Activated T-cell treated with anti-CD3 and anti-CD28 coated beads, Interleukin-2, amount 50 U/mL, for 72 hours (primary cell): ENCODE measurements around the gene DRP2. TPM values are rescaled to one million over a fixed set of nuclear protein-coding genes. Genes with fewer than 3 reads are reported as not detected.
A peak's percentile ranks its signal among the peaks of the same experiment; 100 is the strongest.

ENCODE experiments used
- ATAC-seq, 2 donors: fragments of 150-1000 bp; cut with Tn5 transposase; replicated peaks in 1 of 2; 2 replicates each; pipeline ENCODE4 v1.10.0; 2021; ENCODE audit warnings: moderate library complexity in 2 of 2, mild to moderate bottlenecking in 1 of 2
- DNase-seq, 2 donors: peaks; one replicate each; pipeline ENCODE4 v3.0.0; 2021 to 2022; ENCODE audit warnings: mixed read lengths in 1 of 2
- H3K27ac Mint-ChIP-seq: one replicate; pipeline ENCODE4 v1.8.0; 2022; ENCODE audit warnings: mild to moderate bottlenecking, moderate library complexity, mixed read lengths
- H3K27me3 Mint-ChIP-seq: one replicate; pipeline ENCODE4 v1.8.0; 2022; ENCODE audit warnings: low read depth, mixed read lengths
- H3K36me3 Mint-ChIP-seq, 2 donors: one replicate each; pipeline ENCODE4 v1.8.0; 2022; ENCODE audit warnings: mixed read lengths in 2 of 2, mild to moderate bottlenecking in 1 of 2; ENCODE audit not compliant: insufficient read depth in 2 of 2
- H3K4me1 Mint-ChIP-seq: one replicate; pipeline ENCODE4 v1.8.0; 2022; ENCODE audit warnings: low read depth, mixed read lengths
- H3K4me3 Mint-ChIP-seq, 2 donors: one replicate each; pipeline ENCODE4 v1.8.0; 2022; ENCODE audit warnings: mild to moderate bottlenecking in 2 of 2, mixed read lengths in 2 of 2, moderate library complexity in 2 of 2
- H3K9me3 Mint-ChIP-seq, 2 donors: one replicate each; pipeline ENCODE4 v1.8.0; 2022; ENCODE audit warnings: mixed read lengths in 2 of 2
- total RNA-seq, 2 donors: library from RNA; stranded (reverse); gene quantifications; one replicate each; pipeline ENCODE4 v1.2.3, GENCODE V29; 2022

The DRP2 gene
- total RNA-seq, 2 donors from 2014 or later, result 0.86 to 1.2 TPM

DNA sequence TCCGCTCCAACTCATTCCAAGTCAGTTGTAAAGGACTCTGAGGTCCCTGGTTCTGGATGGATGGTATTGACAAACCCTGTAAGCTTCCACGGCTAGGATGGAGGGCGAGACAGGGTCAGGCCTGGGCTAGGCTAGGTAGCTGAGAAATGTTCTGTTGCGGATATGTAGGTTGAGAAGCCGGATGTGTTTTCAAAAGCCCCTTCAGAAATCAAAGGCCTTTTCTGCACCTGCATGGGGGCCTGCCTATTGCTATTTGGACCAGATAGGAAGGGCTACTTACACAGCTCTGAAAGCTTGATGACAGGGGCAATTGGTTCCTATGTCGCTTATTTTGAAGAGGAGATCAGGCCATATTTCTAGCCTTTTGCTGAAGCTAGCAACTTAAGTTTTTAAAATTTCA, 1.9 kb upstream of the DRP2 start:
- Mint-ChIP-seq H3K9me3 (no peaks in the 10 kb centered on the region), H3K36me3 (no peaks in the 10 kb centered on the region), H3K4me3 (no peak overlapping the region), H3K27ac (no peak overlapping the region), H3K4me1 (peaks cover 20% of the 10 kb centered on the region), H3K27me3 (peaks cover 32% of the 10 kb centered on the region)
- no peak for ATAC-seq
- DNase-seq, result no peak

DNA sequence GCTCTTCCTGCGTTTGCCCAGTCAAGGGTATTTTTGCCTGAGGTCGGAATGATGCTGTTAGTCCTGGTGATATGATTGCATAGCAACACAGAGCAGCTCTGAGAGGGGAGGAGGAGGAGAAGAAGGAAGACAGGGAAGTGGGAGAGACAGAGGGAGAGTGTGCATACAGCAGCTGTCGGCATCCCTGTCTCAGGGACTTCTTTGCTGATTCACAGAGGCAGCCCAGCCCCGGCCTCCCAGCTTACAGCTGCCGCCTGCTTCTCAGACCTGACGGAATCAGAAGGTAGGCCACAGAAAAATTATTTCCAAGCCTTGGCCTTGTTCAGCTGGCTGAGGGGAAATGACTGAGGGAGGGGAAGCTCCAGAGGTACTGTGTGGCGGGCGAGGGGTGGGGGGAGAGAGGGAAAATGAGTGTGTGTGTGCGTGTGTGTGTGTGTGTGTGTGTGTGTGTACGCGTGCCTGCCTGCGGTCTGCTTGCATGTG, 319 bp downstream of the DRP2 start:
- DNase-seq, result peak in 1 of 2 donors; percentile 8
- Mint-ChIP-seq H3K4me1 (peaks cover 20% of the 10 kb centered on the region), H3K27me3 (peaks cover 25% of the 10 kb centered on the region), H3K4me3 (peak overlapping the region in 1 of 2 donors; percentile 38), H3K9me3 (no peaks in the 10 kb centered on the region), H3K36me3 (no peaks in the 10 kb centered on the region), H3K27ac (no peak overlapping the region)
- peak in 1 of 2 donors; percentile 52 for ATAC-seq

DNA sequence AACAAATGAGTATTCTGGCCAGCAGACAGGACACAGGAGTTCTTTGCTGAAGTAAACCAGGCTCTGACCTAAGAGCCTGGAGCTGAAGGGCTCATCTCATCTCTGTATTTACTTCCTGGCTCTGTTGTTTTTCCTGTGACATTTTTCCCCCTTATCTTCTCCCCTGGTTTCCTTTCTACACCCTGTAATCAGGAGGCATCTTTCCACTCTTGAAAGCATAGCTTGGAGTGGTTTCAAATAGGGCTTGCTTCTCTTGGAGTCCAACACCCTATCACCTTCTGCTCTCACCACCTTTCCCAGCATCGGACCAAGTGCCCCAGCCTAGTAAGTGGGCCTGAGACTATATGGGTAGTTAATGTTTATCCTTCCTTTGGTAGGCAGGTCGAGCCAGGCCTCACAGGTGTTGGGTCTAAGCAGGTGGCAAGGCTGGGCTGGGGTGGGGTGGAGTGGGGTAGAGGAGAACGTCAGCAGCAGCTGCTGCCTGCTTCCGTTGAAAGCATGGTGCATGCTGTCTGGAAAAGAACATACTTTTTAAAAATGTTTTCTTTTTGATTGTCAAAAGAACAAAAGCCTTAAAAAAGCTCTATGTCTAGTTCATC, 1.2 kb downstream of the DRP2 start:
- no peak overlapping the region for H3K4me3 Mint-ChIP-seq
- ATAC-seq (no peak), DNase-seq (no peak)
- no peaks in the 10 kb centered on the region for H3K36me3 Mint-ChIP-seq
- H3K27me3 Mint-ChIP-seq, result peaks cover 25% of the 10 kb centered on the region
- peaks cover 20% of the 10 kb centered on the region for H3K4me1 Mint-ChIP-seq
- no peak overlapping the region for H3K27ac Mint-ChIP-seq
- no peaks in the 10 kb centered on the region for H3K9me3 Mint-ChIP-seq

DNA sequence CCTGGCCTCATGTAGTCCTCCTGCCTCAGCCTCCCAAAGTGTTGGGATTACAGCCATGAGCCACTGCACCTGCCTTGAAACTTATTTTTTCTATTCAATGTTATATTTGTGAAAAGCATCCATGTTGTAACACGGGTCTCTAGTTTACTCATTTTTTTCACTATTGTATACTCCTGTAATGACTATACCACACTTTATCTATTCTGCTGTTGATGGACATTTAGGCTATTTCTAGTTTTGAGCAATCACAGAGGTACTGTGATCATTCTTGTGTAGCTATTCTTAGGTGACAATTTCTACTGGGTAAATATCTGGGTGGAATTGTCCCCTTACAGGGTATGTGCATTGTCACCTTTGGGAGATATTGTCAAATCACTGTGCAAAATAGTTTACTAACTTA, 3.6 kb downstream of the DRP2 start:
- no peak for DNase-seq
- no peak overlapping the region for H3K4me3 Mint-ChIP-seq
- ATAC-seq, result no peak
- H3K27ac Mint-ChIP-seq, result no peak overlapping the region
- H3K36me3 Mint-ChIP-seq, result no peaks in the 10 kb centered on the region
- no peaks in the 10 kb centered on the region for H3K9me3 Mint-ChIP-seq
- peaks cover 20% of the 10 kb centered on the region for H3K4me1 Mint-ChIP-seq
- H3K27me3 Mint-ChIP-seq, result peaks cover 18% of the 10 kb centered on the region

DNA sequence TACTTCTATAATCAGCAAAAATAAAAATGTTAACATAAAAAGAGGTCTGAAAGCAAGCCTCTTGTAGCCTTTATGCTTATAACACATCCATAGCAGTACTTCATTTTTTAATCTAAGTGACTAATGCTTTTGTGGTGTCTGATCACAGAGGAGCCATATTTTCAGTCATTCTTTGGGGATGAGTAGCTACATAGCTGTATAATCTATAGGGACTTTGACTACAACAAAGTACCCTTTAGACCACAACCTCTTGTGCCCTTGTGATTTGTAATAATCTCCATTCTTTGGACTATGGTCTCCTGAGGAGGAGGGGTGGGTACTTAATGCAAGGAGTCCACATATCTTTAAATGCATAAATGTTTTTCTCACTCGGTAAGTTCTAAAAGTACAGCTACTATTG, 9.6 kb downstream of the DRP2 start:
- H3K27ac Mint-ChIP-seq, result no peak overlapping the region
- H3K9me3 Mint-ChIP-seq, result no peaks in the 10 kb centered on the region
- no peaks in the 10 kb centered on the region for H3K36me3 Mint-ChIP-seq
- no peaks in the 10 kb centered on the region for H3K4me1 Mint-ChIP-seq
- H3K4me3 Mint-ChIP-seq, result no peak overlapping the region
- DNase-seq (no peak), ATAC-seq (peak; percentile 25 to 43)
- H3K27me3 Mint-ChIP-seq, result peaks cover 12% of the 10 kb centered on the region

DNA sequence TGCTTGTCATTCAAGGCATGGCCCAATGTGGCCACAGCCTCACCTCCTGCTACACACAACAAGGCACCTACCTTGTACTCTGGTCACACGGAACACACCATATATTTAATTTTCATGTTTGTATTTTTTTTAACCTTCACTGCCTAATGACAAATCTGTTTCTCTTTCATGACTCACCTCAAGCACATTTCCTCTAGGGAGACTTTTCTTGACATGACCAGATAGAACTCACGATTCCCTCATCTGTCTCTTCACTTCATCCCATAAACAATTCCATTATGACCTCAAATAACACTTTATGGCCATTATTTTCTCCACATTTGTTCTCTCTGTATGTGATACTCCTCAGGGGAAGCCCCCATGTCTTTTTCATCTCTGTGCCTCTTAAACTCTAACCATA, 11.1 kb downstream of the DRP2 start:
- Mint-ChIP-seq H3K36me3 (no peaks in the 10 kb centered on the region), H3K9me3 (no peaks in the 10 kb centered on the region), H3K4me1 (no peaks in the 10 kb centered on the region), H3K4me3 (no peak overlapping the region), H3K27ac (no peak overlapping the region), H3K27me3 (peaks cover 21% of the 10 kb centered on the region)
- DNase-seq (no peak), ATAC-seq (no peak)

DNA sequence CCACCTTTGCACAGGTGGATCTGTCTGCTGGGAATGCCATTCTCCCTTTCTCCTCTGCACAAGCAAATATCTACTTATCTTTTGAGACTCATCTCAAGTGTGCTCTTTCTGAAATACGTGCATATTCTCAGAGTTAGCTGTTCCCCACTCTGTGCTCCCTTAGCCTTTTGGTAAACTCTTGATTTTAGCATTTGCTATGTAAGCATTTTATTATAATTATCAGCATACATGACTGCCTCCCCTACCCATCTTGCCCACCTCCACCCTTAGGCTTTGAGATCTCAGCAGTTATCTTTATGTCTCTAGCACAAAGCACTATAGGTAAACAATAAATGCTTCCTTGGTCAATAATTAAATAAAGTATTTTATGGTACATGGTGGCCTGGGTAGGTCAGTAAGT, 11.5 kb downstream of the DRP2 start:
- Mint-ChIP-seq H3K4me3 (no peak overlapping the region), H3K36me3 (no peaks in the 10 kb centered on the region), H3K27me3 (peaks cover 21% of the 10 kb centered on the region), H3K27ac (no peak overlapping the region), H3K4me1 (no peaks in the 10 kb centered on the region), H3K9me3 (no peaks in the 10 kb centered on the region)
- ATAC-seq (no peak), DNase-seq (no peak)

DNA sequence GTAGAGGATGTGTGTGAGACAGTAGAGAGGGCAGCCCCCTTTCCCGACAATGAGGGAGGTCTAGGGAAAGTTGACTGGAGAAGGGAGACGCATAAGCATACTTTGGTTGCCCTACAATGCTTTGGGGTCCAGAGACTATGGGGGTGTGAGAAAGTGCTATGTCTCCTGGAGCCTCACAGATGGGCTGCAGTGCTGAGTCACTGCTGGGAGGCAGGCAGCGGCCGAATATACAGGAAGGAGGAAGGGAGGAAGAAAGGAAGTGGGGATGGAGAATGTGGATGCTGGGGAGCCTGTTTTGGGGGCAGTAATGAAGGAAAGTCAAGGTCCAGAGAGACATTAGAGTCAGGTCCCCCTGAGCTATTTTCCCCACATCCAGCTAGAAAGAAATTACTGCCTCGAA, 12.7 kb downstream of the DRP2 start:
- Mint-ChIP-seq H3K9me3 (no peaks in the 10 kb centered on the region), H3K4me1 (no peaks in the 10 kb centered on the region), H3K27me3 (peaks cover 26% of the 10 kb centered on the region), H3K4me3 (no peak overlapping the region), H3K36me3 (no peaks in the 10 kb centered on the region), H3K27ac (no peak overlapping the region)
- no peak for ATAC-seq
- DNase-seq, result no peak

DNA sequence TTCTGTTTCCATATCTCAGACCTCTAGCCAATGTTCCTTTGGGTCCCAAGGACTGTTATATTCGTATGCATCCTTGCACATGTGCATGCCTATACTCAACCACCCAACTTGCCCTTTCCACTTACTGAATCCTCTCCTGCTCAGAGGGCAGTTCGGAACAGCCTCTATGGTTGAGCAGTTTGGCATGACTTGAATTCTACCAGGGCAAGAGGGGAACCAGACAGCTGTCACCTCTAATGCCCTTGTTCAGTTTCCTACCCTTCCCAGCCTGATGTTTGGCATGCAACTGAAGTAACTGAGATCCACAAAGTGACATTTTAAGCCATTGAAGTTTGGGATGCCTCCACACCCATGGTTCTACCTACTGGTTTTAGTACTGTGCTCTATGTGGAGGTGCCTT, 17.5 kb downstream of the DRP2 start:
- Mint-ChIP-seq H3K4me1 (no peaks in the 10 kb centered on the region), H3K9me3 (no peaks in the 10 kb centered on the region), H3K27ac (no peak overlapping the region), H3K4me3 (no peak overlapping the region), H3K27me3 (peaks cover 16% of the 10 kb centered on the region), H3K36me3 (no peaks in the 10 kb centered on the region)
- no peak for ATAC-seq
- no peak for DNase-seq

DNA sequence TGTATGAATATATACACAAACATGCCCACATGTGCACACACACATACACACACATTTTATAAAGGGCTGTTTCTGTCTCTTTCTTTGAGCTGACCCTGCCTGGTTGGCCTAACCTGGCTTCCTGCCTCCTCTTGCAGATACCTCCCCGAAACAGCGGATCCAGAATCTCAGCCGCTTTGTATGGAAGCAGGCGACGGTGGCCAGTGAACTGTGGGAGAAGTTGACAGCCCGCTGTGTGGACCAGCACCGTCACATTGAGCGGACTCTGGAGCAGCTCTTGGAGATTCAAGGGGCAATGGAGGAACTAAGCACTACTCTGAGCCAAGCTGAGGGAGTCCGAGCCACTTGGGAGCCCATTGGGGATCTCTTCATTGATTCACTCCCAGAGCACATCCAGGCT, 21.9 kb downstream of the DRP2 start:
- no peaks in the 10 kb centered on the region for H3K36me3 Mint-ChIP-seq
- ATAC-seq (no peak), DNase-seq (no peak)
- peaks cover 13% of the 10 kb centered on the region for H3K27me3 Mint-ChIP-seq
- no peaks in the 10 kb centered on the region for H3K4me1 Mint-ChIP-seq
- H3K27ac Mint-ChIP-seq, result no peak overlapping the region
- no peak overlapping the region for H3K4me3 Mint-ChIP-seq
- H3K9me3 Mint-ChIP-seq, result no peaks in the 10 kb centered on the region

DNA sequence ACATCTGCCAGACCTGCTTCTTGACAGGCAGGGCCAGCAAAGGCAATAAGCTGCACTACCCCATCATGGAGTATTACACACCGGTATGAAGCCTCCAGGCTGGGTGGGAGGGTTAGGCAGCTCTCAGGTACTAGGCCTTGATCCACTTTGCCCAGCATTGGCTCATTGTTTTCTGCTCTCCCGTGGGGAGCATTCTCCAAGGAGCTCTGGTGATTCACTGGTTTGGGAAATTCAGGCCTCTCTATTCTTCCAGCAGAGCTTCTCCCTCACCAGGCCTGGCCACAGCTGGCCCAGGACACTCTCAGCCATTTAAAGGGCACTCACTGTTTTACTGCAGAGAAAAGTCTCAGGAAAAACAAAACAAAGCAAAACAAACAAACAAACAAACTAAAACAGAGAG, 33.0 kb downstream of the DRP2 start:
- H3K4me1 Mint-ChIP-seq, result peaks cover 3% of the 10 kb centered on the region
- H3K9me3 Mint-ChIP-seq, result no peaks in the 10 kb centered on the region
- H3K4me3 Mint-ChIP-seq, result no peak overlapping the region
- ATAC-seq (no peak), DNase-seq (no peak)
- H3K27ac Mint-ChIP-seq, result no peak overlapping the region
- H3K27me3 Mint-ChIP-seq, result peaks cover 19% of the 10 kb centered on the region
- no peaks in the 10 kb centered on the region for H3K36me3 Mint-ChIP-seq

DNA sequence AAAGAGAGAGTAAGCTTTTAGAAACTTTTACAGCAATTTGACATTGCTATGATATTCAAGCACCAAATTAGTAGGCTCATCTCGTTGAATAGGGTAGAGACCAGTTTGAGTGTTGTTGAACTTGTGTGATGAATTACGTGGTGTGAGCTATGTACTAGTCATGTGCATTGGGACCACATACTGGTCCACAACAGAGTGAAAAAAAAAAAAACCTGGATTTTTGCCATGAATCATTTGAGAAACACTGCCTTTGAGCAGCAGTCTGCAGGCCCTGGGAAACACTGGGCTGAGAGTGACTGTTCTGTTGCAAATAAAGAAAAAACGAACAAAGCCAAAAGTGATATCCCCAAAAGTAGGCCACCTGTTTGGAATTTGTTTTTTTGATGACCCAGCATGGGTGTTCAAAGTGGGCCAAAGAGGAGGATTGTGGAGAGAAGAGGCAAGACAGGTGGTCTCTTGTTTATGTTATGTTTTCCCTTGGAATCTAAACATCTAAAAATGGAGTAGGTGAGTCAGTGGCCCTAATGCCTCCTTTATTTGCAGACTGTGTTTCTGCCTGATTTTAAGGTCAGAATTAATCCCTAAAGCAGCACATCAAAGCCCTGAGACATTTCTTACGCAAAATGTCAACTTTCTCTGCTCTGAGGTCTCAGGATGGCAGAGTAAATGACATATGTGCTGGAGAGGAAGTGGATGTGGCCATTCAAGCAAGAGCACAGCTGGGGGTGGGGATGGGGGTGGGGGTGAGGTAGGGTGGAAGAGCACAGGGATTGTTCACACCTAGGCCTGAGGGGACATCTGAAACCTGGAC, 38.1 kb downstream of the DRP2 start:
- H3K4me3 Mint-ChIP-seq, result no peak overlapping the region

DNA sequence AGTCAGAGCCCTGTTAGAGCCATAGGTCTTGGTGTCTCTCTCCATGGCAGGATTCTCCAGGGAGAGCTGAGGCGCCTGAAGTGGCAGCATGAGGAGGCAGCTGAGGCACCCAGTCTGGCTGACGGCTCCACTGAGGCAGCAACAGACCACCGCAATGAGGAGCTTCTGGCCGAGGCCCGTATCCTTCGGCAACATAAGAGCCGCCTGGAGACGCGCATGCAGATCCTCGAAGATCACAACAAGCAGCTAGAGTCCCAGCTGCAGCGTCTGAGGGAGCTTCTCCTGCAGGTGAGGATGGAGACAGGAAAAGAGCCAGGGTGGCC, 38.6 kb downstream of the DRP2 start:
- DNase-seq, result no peak

More for the DNA sequence above, 38.1 kb downstream of the DRP2 start:
- peaks cover 15% of the 10 kb centered on the region for H3K27me3 Mint-ChIP-seq
- H3K4me1 Mint-ChIP-seq, result peaks cover 5% of the 10 kb centered on the region
- ATAC-seq (no peak), DNase-seq (no peak)
- H3K9me3 Mint-ChIP-seq, result no peaks in the 10 kb centered on the region
- H3K27ac Mint-ChIP-seq, result no peak overlapping the region
- no peaks in the 10 kb centered on the region for H3K36me3 Mint-ChIP-seq

DNA sequence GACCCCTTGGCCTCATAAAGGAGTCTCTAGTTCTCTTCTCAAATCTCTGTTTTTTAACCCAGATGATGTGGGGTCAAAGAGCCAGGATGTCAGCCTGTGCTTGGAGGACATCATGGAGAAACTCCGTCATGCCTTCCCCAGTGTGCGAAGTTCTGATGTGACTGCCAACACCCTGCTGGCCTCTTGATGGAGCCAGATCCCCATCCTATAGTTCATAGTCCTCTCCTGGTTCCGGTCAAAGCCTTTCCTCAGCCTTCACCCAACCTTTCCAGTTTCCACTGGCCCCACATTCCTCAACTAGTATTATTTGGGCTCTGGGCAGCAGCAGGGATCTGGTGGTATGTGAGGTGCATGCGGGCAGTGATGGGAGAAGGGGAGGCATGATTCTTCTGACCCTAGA, 40.8 kb downstream of the DRP2 start:
- no peak overlapping the region for H3K4me3 Mint-ChIP-seq
- peaks cover 5% of the 10 kb centered on the region for H3K4me1 Mint-ChIP-seq
- DNase-seq, result no peak
- H3K36me3 Mint-ChIP-seq, result no peaks in the 10 kb centered on the region
- H3K27me3 Mint-ChIP-seq, result peaks cover 16% of the 10 kb centered on the region
- H3K9me3 Mint-ChIP-seq, result no peaks in the 10 kb centered on the region
- no peak overlapping the region for H3K27ac Mint-ChIP-seq
- no peak for ATAC-seq

More for the DNA sequence above, 38.6 kb downstream of the DRP2 start:
- Mint-ChIP-seq H3K36me3 (no peaks in the 10 kb centered on the region), H3K27ac (no peak overlapping the region), H3K27me3 (peaks cover 18% of the 10 kb centered on the region), H3K9me3 (no peaks in the 10 kb centered on the region), H3K4me3 (no peak overlapping the region), H3K4me1 (peaks cover 5% of the 10 kb centered on the region)
- no peak for ATAC-seq
